ENCODE results near the gene ERFE. TPM values are rescaled to one million over a fixed set of nuclear protein-coding genes. Genes with fewer than 3 reads are reported as not detected.

ERFE gene
- total RNA-seq, 1 experiment from 2014 or later, result 10.3 TPM

GRCh38 chr2:238171575-238172187 is 12.9 kb downstream of the ERFE start:
- peaks cover 6% of the 10 kb centered on the region for H3K36me3 ChIP-seq (ENCODE audit: control insufficient read depth, insufficient read depth, low read length)
- peaks cover 7% of the 10 kb centered on the region; the same call in 1 of the 2 replicates for H3K4me1 ChIP-seq (ENCODE audit: control insufficient read depth, insufficient read depth, low read length)
- POLR2A ChIA-PET, result no interaction called here
- no peak overlapping the region for H3K4me3 ChIP-seq (ENCODE audit: low read depth in 2 of 2, low read length in 2 of 2)
- in situ Hi-C loops (cut with HindIII; ENCODE audit: low pct_unique_long_range_greater_than_20kb, low sequenced_read_pairs), result no loop called here
- intact Hi-C loops (cut with micrococcal nuclease; ENCODE audit: unreplicated experiment), result no loop called here
- no peak overlapping the region for H3K27ac ChIP-seq (ENCODE audit: low read length)
- no peak for ATAC-seq
- H3K27me3 ChIP-seq (ENCODE audit: control insufficient read depth, insufficient read depth, low read length), result no peaks in the 10 kb centered on the region
- no TSS peak for BruUV-seq (replicated peaks)
- H3K9me3 ChIP-seq (ENCODE audit: control insufficient read depth, insufficient read depth, low read depth, low read length), result no peaks in the 10 kb centered on the region
- DNase-seq (ENCODE audit: low read depth, low spot score), result no peak
- CTCF ChIA-PET, result no interaction called here
- TF ChIP-seq REST (IDR thresholded peaks at IDR 0.05; ENCODE audit: insufficient read depth in 1 of 2, low read depth in 2 of 2, low read length in 1 of 2) (no peak), CTCF (IDR thresholded peaks at IDR 0.05) (no peak), SIN3A (IDR thresholded peaks at IDR 0.05; ENCODE audit: borderline replicate concordance, insufficient read depth, low read depth, low read length) (no peak), POLR2AphosphoS5 (IDR thresholded peaks at IDR 0.05; ENCODE audit: low read depth, low read length) (no peak), TCF7L2 (IDR thresholded peaks at IDR 0.05; ENCODE audit: low read depth, low read length) (no peak)

- no peaks in the 10 kb centered on the region for H3K9me3 ChIP-seq (ENCODE audit: control insufficient read depth, insufficient read depth, low read depth, low read length)
- ChIA-PET CTCF (no interaction called here), POLR2A (interaction anchor here (0.5 kb wide), 1 partner anchor 30 kb away, joined by 7 read pairs; no protein-coding TSS in a partner anchor)
- TF ChIP-seq POLR2AphosphoS5 (IDR thresholded peaks at IDR 0.05; ENCODE audit: low read depth, low read length) (no peak), TCF7L2 (IDR thresholded peaks at IDR 0.05; ENCODE audit: low read depth, low read length) (no peak), CTCF (IDR thresholded peaks at IDR 0.05) (no peak), REST (IDR thresholded peaks at IDR 0.05; ENCODE audit: insufficient read depth in 1 of 2, low read depth in 2 of 2, low read length in 1 of 2) (no peak), SIN3A (IDR thresholded peaks at IDR 0.05; ENCODE audit: borderline replicate concordance, insufficient read depth, low read depth, low read length) (no peak)
- H3K27me3 ChIP-seq (ENCODE audit: control insufficient read depth, insufficient read depth, low read length), result no peaks in the 10 kb centered on the region
- no peak for ATAC-seq
- in situ Hi-C loops (cut with HindIII; ENCODE audit: low pct_unique_long_range_greater_than_20kb, low sequenced_read_pairs), result no loop called here
- H3K27ac ChIP-seq (ENCODE audit: low read length), result no peak overlapping the region
- no peak for DNase-seq (ENCODE audit: low read depth, low spot score)
- no TSS peak for BruUV-seq (replicated peaks)
- H3K4me3 ChIP-seq (ENCODE audit: low read depth in 2 of 2, low read length in 2 of 2), result no peak overlapping the region
- intact Hi-C loops (cut with micrococcal nuclease; ENCODE audit: unreplicated experiment), result no loop called here
- peaks cover 7% of the 10 kb centered on the region; the same call in 1 of the 2 replicates for H3K4me1 ChIP-seq (ENCODE audit: control insufficient read depth, insufficient read depth, low read length)
- peaks cover 6% of the 10 kb centered on the region for H3K36me3 ChIP-seq (ENCODE audit: control insufficient read depth, insufficient read depth, low read length)
Observed at GRCh38 chr2:238172439-238172838, 13.7 kb downstream of the ERFE start.
